GM12891 (cell line): ENCODE results near the gene ECHS1.
"Not testable (repeated sequence)": the region's sequence is repeated elsewhere in the genome, so short reads cannot be mapped to it uniquely, and the experiment has no call there.

Experiments used
- POLR2A ChIP-seq: IDR thresholded peaks from 2 replicates; pipeline ENCODE4 v1.6.1; 2011; ENCODE audit warnings: low read depth, low read length, control low read depth
- POLR2AphosphoS5 ChIP-seq: IDR thresholded peaks from 2 replicates; pipeline ENCODE4 v1.6.1; 2011; ENCODE audit warnings: low read depth, low read length, control low read depth
- POU2F2 ChIP-seq: IDR thresholded peaks from 2 replicates; pipeline ENCODE4 v1.6.1; 2011; ENCODE audit warnings: low read depth, mild to moderate bottlenecking, control low read depth, low read length, moderate library complexity
- SPI1 ChIP-seq: IDR thresholded peaks from 2 replicates; pipeline ENCODE4 v1.6.1; 2011; ENCODE audit warnings: low read depth, low read length, control low read depth
- TAF1 ChIP-seq: IDR thresholded peaks from 2 replicates; pipeline ENCODE4 v1.6.1; 2011; ENCODE audit warnings: low read depth, low read length, control low read depth

- TF ChIP-seq POLR2AphosphoS5, SPI1, POLR2A, TAF1, POU2F2: not testable (repeated sequence)
Observed at GRCh38 chr10:133367461-133367860, 5.7 kb downstream of the ECHS1 start.
